GM21367 (cell line): ENCODE data around the gene OR6C65.
"Not testable (repeated sequence)": the region's sequence is repeated elsewhere in the genome, so short reads cannot be mapped to it uniquely, and the experiment has no call there.

ENCODE experiments used
- ATAC-seq: cut with Tn5 transposase; IDR thresholded peaks from one replicate; pipeline ENCODE4 v1.9.1; 2021; ENCODE audit not compliant: unreplicated experiment

OR6C65 gene

DNA sequence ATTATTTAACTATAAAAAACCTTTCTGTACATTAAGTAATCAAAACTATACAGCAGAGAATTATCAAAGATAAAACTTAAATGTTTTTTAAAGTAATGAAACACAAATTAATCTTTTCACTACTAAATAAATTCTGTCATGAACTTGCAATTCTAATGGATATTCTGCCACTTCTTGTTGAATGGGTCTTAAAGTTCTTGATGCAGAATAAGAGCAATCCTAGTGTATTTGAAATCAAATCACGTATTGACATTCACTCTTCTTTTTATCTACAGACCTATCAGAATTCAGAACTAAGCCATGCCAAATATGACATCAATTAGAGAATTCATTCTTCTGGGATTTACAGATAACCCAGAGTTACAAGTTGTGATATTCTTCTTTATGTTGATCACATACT lies at the start of gene OR6C65:
Gene OR6C65 (plus strand): TSS at position 301 of the 400 bp plus-strand sequence. CDS start 0 bp downstream, at position 301.
- ATAC-seq = no peak

DNA sequence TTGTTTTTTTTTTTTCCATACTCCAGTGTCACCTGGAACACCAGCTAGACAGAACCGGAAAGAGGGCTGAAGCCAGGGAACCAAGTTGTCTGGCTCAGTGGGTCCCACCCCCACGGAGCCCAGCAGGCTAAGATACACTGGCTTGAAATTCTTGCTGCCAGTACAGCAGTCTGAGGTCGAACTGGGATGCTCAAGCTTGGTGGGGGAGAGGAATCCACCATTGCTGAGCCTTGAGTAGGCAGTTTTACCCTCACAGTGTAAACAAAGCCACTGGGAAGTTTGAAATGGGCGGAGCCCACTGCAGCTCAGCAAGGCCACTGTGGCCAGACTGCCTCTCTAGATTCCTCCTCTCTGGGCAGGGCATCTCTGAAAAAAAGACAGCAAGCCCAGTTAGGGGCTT lies 45.0 kb upstream of the OR6C65 start:
- ATAC-seq = not testable (repeated sequence)

DNA sequence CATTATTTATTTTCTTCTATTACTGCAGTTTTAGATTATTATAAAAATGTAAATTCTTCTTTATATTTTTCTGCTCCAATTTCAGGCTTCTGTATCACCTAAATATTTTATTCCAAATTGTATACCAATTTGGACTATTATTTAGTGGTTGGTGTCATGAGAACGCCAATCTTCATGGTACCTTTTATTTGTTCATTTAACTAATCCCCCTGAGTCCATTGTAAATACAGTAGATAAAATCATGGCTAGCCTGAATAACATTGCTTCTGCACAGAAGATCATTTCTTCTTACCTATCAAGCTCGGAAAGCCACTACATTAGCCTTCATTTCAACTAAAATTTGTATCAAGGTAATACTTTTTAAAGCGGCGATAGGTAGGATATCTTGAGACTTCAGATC lies 37.7 kb upstream of the OR6C65 start, which contains the start of gene OR6C75:
Gene OR6C75 (plus strand): TSS at position 301 of the 400 bp plus-strand sequence. CDS start 2,136 bp downstream, outside the sequence.
- no peak for ATAC-seq

DNA sequence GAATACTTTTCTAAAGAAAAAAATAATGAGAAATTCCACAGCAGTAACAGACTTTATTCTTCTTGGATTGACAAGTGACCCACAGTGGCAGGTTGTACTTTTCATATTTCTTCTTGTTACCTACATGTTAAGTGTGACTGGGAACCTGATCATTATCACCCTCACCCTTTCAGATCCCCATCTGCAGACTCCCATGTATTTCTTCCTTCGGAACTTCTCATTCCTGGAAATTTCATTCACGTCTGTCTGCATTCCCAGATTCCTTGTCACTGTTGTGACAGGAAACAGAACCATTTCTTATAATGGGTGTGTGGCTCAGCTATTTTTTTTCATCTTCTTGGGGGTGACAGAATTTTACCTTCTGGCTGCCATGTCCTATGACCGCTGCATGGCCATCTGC lies 35.2 kb upstream of the OR6C65 start:
- ATAC-seq = no peak

DNA sequence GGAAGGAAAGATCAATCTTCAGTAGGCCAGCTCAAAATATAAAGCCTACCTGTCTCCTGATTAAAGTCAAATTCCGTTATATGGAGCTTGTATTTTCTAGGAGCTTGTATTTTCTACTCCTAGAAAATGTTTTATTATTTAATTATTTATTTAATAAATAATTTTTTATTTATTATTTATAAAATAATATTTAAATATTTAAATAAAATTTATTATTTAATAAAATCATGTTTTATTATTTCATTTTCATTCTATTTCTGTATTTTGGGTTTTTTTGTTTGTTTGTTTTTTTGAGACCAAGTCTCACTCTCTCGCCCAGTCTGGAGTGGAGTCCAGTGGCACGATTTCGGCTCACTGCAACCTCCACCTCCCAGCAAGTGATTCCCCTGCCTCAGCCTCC lies 27.8 kb upstream of the OR6C65 start:
- no peak for ATAC-seq

DNA sequence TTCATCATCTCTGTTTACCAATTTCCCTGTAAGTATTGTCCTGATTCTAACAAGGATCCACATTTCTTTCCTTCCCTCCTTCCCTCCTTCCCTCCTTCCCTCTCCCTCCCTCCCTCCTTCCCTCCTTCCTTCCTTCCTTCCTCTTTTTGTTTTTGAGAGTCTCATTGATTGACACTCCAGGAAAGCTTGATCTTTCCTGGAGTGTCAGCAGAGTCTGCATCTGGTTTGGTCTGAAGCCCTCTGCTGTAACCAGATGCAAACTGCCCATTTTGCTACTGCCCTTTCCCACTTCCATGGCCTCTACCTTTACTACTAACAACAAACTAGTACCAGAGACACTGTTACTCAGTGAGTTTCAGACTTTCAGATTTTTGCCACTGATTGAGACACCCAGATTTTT lies 14.4 kb upstream of the OR6C65 start:
- no peak for ATAC-seq

DNA sequence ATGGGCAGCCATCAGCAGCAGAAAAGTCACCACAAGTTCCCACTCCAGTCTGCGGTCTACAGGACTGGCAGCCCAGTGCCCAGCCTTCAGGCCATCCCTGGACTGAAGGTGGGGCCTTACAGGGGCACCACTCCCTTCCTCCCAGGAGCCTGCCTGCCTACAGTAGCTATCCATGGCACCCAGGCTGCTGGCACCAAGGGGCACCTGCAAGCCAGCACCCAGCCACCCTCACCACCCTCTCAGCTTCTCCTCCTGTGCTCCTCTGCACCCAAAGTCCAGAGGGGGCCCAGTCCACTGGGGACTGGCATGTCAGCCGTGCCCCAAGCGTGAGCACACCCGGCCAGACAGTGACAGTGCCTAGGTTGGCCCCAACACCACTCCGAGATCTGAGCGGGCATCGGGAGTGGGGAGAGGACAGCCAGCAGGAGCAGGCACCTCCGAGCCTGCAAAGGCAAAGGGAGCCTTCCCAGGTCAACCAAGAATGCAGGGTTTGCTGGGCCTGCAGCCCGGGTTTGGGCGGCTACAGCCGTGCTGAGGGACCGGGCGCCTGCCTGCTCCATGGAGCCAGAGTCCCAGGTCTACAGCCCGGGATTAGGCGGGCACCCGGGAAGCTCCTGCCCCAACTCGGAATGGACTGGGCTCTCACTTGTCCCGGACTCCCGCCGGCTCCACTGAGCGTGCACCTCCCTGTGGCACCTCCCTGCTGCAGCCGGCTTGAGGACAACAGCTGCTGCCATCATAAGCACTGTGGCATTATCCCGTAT lies 8.1 kb upstream of the OR6C65 start:
- ATAC-seq = no peak

DNA sequence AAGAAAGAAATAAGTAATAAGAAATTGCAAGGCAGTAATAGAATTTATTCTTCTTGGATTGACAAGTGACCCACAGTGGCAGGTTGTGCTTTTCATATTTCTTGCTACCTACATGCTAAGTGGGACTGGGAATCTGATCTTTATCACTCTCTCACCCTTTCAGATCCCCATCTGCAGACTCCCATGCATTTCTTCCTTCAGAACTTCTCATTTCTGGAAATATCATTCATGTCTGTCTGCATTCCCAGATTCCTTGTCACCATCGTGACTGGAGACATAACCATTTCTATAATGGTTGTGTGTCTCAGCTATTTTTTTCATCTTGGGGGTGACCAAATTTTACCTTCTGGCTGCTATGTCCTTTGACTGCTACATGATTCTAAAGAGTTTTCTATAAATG lies 4.0 kb upstream of the OR6C65 start:
- no peak for ATAC-seq

DNA sequence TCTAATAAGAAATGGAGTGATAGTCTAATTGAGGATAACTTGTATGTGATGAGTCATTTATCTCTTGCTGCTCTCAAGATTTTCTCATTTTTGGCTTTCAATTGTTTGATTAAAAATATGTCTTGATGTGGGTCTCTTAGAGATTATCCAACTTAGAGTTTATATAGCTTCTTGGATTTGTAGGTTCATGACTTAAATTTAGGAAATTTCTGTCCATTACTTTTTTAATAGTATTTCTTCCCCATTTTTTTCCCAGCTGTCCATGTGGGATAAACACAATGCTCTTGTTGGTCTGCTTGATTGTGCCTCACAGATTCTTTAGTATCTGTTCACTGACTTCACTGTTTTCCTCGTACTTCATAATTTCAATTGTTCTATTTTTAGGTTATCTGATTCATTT lies 7.5 kb downstream of the OR6C65 start:
- ATAC-seq = no peak

DNA sequence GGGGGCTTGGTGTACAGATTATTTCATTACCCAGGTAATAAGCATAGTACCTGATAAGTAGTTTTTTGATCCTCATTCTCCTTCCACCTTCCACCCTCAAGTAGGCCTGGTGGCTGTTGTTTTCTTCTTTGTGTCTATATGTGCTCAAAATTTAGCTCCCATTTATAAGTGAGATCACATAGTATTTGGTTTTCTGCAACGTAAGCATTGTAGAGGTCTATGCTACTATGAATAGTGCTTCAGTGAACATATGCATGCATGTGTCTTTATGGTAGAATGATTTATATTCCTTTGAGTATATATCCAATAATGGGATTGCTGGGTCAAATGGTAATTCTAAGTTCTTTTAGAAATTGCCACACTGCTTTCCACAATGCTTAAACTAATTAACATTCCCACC lies 8.8 kb downstream of the OR6C65 start:
- not testable (repeated sequence) for ATAC-seq

DNA sequence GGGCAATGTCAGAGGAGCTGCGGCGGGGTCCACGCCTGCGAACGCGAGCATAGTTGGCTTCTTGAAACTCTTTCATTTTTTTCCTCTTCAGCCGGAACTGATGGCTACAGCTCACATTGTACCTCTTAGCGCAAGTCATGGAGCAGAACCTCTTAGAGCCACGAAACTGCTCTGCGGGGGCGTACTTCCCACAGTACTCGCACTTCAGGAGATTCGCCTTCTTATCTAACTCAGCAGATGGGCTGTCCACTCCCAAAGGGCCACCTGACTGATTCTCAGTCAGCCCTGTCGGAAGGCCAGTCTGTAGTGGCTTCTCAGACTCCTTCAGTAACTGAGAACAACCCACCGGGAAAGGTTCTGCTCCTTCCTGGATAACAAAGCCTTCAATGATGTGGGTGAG lies 11.8 kb downstream of the OR6C65 start:
- ATAC-seq = not testable (repeated sequence)

DNA sequence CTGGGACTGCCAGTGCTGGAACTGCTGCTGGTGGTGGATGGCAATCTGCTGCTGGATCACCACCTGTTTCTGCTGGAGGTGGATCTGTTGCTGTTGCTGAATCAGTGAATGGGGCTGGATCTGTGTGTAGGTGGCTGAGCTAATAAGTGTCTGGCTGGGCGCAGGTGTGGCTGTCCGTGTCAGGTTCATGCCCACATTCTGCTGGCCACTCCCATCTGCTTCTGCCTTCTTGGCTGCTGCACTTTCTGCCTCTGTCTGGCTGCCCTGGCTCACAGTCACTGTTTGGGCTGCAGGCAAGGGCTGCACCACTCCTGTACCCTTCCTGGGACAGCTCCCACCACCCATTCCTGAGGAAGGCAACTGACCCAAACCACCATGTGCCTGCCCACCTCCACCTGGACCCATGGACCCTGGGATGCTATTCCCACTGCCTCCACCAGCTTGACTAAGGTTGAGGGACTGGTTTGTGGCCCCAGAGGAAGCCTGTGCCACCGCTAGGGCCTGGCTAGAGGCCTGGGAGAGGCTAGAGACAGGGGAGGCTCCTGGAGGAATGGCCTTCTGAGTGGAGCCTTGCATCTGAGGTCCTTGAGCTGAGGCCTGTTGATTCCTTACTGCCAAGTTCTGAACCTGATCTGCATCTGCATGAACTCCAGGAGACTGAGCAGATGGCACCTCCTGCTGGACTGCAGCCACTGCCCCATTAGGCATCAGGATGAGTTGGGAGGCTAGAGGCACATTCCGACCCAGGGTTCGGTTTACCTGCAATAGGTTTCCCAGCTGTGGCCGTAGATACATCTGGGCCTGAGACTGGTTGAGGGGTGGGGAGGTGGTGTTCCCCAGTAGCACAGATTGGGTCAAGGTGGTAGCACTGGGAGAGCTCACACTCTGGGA lies 13.4 kb downstream of the OR6C65 start:
- not testable (repeated sequence) for ATAC-seq

DNA sequence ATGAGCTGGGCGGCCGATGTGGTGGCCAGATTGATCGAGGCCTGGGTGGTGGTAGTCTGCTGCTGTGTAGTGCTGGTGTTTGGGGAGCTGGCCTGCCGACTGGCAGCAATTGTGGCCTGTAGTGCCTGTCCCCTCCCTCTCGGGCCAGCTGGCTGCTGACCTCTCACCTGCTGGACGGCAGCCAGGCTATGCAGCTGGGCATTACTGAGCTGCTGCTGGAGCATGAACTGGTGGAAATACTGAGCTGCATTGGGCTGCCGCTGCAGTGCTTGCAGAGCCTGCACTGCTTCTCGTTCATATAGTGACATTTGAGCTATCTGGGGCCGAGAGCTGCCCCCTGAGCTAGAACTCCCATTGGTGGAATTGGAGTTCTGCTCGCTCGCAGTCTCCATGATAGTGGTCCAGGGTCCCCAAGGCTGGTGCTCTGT lies 14.1 kb downstream of the OR6C65 start:
- not testable (repeated sequence) for ATAC-seq

DNA sequence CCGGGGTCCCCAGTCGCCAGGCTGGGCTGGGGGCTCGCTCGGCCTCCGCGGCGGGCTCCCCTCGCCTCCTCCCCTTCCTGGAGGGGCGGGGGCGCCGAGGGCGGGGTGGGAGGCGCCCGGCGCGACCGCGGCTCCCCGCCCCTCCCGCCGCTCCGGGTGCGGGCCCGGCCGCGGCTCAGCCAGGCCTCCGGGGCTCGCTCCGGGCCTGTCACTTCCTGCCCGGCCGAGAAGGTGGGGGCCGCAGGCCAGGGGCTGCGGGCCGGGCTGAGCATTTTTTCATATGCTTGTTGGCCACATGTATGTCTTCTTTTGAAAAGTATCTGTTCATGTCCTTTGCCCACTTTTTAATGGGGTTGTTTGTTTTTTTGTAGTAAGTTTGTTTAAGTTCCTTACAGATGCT lies 14.6 kb downstream of the OR6C65 start:
- not testable (repeated sequence) for ATAC-seq

DNA sequence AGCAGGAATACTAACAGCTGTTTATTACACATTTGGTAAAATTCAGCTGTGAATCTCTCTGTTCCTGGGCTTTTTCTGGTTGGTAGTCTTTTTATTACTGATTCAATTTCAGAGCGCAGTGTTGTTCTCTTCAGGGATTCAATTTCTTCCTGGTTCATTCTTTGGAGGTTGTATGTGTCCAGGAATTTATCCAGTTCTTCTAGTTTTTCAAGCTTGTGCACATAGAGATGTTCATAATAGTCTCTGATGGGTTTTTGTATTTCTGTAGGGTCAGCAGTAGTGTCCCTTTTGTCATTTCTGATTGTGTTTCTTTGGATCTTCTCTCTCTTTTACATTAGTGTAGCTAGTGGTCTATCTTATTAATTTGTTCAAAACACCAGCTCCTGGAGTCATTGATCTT lies 16.6 kb downstream of the OR6C65 start:
- no peak for ATAC-seq

DNA sequence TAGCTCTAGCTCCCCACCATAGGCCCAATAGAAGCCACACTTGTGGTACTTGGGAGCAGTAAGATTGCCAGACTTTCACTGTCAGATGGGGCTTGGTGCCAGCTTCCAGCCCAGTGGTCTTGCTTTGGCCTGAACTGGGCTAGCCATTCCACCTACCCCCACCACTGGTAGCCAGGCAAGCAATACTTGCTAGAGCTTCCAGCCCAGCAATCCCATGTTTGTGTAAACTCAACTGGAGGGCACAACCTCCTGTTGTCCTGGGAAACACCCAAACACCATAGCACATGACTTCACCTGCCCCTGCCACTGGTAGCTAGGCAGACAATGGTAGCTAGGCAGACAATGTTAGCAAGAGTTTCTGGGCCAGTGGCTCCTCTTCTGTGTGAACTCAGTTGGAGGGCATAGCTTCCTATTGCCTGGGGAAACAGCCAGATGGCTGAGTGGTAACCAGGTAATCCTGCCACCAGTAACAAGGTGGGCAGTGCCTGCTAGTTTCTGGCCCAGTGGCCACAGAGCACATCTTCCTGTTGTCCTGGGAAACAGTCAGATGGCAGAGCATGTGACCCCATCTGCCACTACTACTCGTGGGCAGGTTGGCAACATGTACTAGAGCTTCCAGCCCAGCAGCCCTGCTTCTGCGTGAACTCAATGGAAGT lies 20.1 kb downstream of the OR6C65 start:
- ATAC-seq = no peak

DNA sequence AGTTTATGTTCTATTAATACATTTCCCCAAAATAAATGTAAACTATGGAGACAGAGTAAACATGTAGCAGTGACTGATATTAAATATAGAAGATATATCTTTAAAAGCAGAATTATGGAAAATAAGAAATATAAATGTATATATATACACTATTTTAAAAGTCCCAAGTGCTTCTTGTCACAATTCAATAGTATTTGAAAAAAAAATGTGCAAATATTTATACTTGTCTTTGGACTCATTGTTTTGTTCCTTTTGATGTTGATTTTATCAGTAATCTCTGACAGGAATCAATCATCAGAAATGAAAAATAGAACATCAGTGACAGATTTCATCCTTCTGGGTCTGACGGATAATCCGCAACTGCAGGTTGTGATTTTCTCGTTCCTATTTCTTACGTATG lies 25.6 kb downstream of the OR6C65 start, which contains the start of gene OR6C76:
Gene OR6C76 (plus strand): TSS at position 301 of the 400 bp plus-strand sequence. CDS start 0 bp downstream, at position 301.
- ATAC-seq = no peak

DNA sequence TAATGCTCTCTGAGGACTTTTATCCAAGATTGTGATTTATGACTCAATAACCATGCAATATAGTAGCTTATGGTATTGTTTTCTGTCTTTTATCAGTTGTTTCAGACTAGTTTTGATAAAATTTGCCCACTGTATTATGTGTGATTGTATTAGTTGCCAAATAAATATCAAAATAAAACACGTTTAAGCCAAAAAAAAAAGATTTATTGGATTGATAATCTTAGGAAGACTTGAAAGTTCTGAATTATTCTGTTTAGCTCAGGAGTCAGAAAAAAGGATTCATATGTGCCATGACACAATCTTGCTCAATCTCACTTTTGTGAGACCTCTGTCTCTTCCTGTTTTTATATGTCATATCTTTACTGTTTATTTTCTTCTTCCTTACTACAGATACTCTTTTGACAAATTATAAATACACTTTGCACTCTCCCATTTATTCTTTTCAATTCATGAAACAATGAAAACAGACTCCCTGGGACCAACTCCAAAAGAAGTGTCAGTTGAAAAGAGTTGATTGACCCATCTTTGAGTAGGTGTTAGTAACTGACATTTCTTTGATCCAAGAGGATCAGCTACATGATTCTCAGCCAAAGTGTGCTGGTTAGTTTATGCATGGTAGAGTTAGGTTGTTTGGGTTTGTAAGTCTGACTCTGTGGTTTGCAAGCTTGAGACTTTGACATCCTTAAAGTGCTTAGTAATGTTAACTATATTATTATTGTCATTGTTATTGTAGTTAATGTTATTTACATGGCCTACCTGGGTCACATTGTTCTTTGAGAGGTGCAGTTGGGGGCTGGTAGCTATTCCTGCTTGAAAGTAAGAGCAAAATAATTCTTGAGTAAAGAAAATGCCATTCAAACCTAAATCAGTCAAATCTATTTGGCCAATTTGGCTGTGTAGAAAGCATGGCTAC lies 28.3 kb downstream of the OR6C65 start:
- ATAC-seq = no peak

DNA sequence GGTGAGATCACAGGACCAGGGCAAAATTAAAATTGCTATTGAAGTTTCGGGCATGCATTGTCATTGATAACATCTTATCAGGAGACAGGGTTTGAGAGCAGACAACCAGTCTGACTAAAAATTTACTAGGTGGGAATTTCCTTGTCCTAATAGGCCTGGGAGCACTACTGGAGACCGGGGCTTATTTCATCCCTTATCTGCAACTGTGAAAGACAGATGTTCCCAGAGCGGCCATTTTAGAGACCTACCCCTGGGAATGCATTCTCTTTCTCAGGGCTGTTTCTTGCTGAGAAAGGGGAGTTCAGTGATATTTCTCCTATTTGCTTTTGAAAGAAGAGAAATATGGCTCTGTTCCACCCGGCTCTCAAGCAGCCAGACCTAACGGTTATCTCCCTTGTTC lies 40.9 kb downstream of the OR6C65 start:
- ATAC-seq = not testable (repeated sequence)

DNA sequence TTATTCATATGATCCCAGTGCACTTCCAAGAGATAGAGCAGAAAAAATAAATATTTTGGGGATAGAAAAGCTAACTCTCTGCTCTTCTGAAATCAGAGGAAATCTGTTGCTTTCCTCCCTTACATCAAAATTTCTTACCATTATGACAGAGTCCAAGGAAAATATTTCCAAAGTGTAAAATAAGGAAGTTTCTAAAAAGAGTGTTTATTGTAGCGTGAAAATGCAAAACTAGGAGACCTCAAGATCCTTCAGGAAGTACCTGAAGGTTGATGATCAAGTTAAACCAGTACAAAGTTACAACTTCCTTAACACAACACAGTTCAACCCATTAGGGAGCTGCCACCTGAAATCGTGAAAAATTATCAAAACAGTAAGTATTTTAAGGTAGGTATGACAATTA lies 43.4 kb downstream of the OR6C65 start, which contains the start of gene OR6C2:
Gene OR6C2 (plus strand): TSS at position 301 of the 400 bp plus-strand sequence. CDS start 8,138 bp downstream, outside the sequence.
- no peak for ATAC-seq
